ENCODE results near the gene EXOC3L4. TPM values are rescaled to one million over a fixed set of nuclear protein-coding genes. Genes with fewer than 3 reads are reported as not detected.

EXOC3L4 gene
- total and polyA plus RNA-seq, 2 of the 8 experiments (the other 6 are each of a cell fraction or from before 2014, with no cell fraction given), result 0.45 to 0.57 TPM

GRCh38 chr14:103126873-103127304 lies 32.4 kb downstream of the EXOC3L4 start (continued):
- TF ChIP-seq ATF3 (IDR thresholded peaks at IDR 0.05; ENCODE audit: insufficient read depth, low read depth, low read length) (no peak), KDM1A (IDR thresholded peaks at IDR 0.05; ENCODE audit: borderline replicate concordance, low read length) (no peak), CTBP2 (IDR thresholded peaks at IDR 0.05; ENCODE audit: borderline replicate concordance, insufficient read depth, insufficient read length, low read length) (no peak), HDAC2 (IDR thresholded peaks at IDR 0.05; ENCODE audit: borderline replicate concordance in 1 of 2, low read depth in 2 of 2, low read length in 2 of 2) (no peak), EZH2 (IDR thresholded peaks at IDR 0.05; ENCODE audit: low read depth, low read length, severe bottlenecking) (no peak), BACH1 (IDR thresholded peaks at IDR 0.05; ENCODE audit: low read length) (no peak), CBX5 (IDR thresholded peaks at IDR 0.05; ENCODE audit: low read depth, low read length) (no peak), CREB1 (IDR thresholded peaks at IDR 0.05) (0 out of 2 replicates have a peak, but pooled peaks have one; percentile 19), YY1 (IDR thresholded peaks at IDR 0.05; ENCODE audit: low read depth, low read length) (peak; percentile 34; the same call in 1 of the 2 replicates), GABPA (IDR thresholded peaks at IDR 0.05; ENCODE audit: borderline replicate concordance, insufficient read depth, low read length) (peak; percentile 79; the same call in 1 of the 2 replicates), RNF2 (IDR thresholded peaks at IDR 0.05; ENCODE audit: borderline replicate concordance, low read depth, low read length, missing control alignments, poor library complexity, severe bottlenecking) (no peak), BRCA1 (IDR thresholded peaks at IDR 0.05; ENCODE audit: low read depth, low read length) (no peak), CHD2 (IDR thresholded peaks at IDR 0.05; ENCODE audit: low read length) (no peak), RAD21 (IDR thresholded peaks at IDR 0.05 in 1 of 2, conservative IDR thresholded peaks at IDR 0.05 in 1 of 2; ENCODE audit: low read depth in 2 of 2, low read length in 2 of 2) (peak in 1 of 2 experiments; percentile 37; a peak in 3 of 4 replicates), CBX8 (IDR thresholded peaks at IDR 0.05; ENCODE audit: borderline replicate concordance, low read depth, low read length) (no peak), POLR2A (IDR thresholded peaks at IDR 0.05; ENCODE audit: control extremely low read depth in 1 of 2, low read depth in 2 of 2, low read length in 2 of 2) (no peak), TBP (IDR thresholded peaks at IDR 0.05; ENCODE audit: low read depth, low read length) (peak; percentile 53; the same call in 1 of the 2 replicates), NANOG (IDR thresholded peaks at IDR 0.05; ENCODE audit: insufficient read depth, low read depth, low read length, poor library complexity, severe bottlenecking) (no peak), MAFK (IDR thresholded peaks at IDR 0.05; ENCODE audit: low read depth, low read length) (no peak), CHD1 (IDR thresholded peaks at IDR 0.05; ENCODE audit: low read depth, low read length) (no peak), SIRT6 (IDR thresholded peaks at IDR 0.05; ENCODE audit: low read length) (no peak), HDAC6 (IDR thresholded peaks at IDR 0.05; ENCODE audit: low read depth, low read length) (no peak), GTF2F1 (IDR thresholded peaks at IDR 0.05; ENCODE audit: borderline replicate concordance, low read depth, low read length) (no peak), CEBPB (IDR thresholded peaks at IDR 0.05; ENCODE audit: low read depth, low read length) (no peak), PHF8 (conservative IDR thresholded peaks at IDR 0.05; ENCODE audit: low read depth, low read length) (no peak)

Measured in H1 (cell line).